ENCODE results near the gene PAIP2.

The PAIP2 gene

DNA sequence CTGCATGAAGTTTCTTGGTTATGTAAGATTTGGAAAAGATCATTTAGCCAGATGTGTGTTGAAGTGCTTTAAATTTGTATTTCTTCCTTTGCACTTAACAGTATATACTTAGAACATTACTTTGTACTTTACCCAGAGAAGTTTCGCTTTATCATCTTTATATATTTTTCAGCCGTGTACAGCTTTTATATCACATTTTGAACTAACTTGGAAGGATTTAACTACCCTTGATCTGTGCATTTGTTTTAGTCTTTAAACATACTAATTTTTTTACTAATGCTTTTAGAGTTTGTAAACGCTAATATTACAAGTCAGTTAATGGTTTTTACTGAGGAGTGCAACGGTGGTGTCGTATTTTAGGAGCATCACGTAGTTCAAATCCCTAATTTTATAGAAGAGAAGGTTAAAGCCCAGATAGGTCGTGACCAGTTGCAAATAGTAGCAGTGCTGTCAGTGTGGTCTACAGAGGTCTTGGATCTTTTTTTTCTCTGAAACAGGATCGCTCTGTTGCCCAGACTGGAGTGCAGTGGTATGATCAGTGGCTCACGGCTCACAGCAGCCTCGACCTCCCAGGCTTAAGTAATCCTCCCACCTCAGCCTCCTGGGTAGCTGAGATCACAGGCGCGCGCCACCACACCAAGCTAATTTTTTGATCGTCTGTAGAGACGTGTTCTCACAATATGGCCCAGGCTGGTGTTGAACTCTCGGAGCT is 46.2 kb upstream of the PAIP2 start:
- TF ChIP-seq TAF1 (IDR thresholded peaks at IDR 0.05; ENCODE audit: borderline replicate concordance, insufficient read depth, low read length) (no peak), FOXP2 (optimal IDR thresholded peaks at IDR 0.05; ENCODE audit: borderline replicate concordance, extremely low read depth, extremely low read length, insufficient read depth) (no peak), POLR2AphosphoS5 (IDR thresholded peaks at IDR 0.05; ENCODE audit: low read depth, low read length) (no peak), SIN3A (IDR thresholded peaks at IDR 0.05; ENCODE audit: borderline replicate concordance, insufficient read depth, low read length) (no peak)
- TF ChIP-seq, protein P1, sequence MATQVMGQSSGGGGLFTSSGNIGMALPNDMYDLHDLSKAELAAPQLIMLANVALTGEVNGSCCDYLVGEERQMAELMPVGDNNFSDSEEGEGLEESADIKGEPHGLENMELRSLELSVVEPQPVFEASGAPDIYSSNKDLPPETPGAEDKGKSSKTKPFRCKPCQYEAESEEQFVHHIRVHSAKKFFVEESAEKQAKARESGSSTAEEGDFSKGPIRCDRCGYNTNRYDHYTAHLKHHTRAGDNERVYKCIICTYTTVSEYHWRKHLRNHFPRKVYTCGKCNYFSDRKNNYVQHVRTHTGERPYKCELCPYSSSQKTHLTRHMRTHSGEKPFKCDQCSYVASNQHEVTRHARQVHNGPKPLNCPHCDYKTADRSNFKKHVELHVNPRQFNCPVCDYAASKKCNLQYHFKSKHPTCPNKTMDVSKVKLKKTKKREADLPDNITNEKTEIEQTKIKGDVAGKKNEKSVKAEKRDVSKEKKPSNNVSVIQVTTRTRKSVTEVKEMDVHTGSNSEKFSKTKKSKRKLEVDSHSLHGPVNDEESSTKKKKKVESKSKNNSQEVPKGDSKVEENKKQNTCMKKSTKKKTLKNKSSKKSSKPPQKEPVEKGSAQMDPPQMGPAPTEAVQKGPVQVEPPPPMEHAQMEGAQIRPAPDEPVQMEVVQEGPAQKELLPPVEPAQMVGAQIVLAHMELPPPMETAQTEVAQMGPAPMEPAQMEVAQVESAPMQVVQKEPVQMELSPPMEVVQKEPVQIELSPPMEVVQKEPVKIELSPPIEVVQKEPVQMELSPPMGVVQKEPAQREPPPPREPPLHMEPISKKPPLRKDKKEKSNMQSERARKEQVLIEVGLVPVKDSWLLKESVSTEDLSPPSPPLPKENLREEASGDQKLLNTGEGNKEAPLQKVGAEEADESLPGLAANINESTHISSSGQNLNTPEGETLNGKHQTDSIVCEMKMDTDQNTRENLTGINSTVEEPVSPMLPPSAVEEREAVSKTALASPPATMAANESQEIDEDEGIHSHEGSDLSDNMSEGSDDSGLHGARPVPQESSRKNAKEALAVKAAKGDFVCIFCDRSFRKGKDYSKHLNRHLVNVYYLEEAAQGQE (IDR thresholded peaks at IDR 0.05; ENCODE audit: insufficient read depth in 1 of 2, low read depth in 2 of 2, low read length in 2 of 2), result no peak

DNA sequence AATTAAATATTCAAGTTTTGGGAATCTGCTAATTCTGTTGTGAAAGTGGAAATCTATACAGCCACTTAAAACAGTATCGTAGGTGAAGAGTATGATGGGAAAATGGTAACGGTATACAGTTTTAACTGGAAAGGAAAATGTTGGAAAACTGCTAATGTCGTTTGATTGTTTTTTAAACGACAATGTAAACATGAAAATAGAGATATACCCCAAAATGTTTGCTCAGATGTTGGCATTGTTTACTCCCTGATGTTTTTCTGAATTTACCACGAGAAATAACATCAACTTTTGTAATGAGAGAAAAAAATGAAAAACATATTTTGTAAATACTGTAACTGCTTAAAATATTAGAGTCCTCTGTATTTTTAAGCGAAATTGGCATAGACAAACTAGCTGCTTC is 45.5 kb upstream of the PAIP2 start:
- TF ChIP-seq TAF1 (IDR thresholded peaks at IDR 0.05; ENCODE audit: borderline replicate concordance, insufficient read depth, low read length) (no peak), POLR2AphosphoS5 (IDR thresholded peaks at IDR 0.05; ENCODE audit: low read depth, low read length) (no peak), SIN3A (IDR thresholded peaks at IDR 0.05; ENCODE audit: borderline replicate concordance, insufficient read depth, low read length) (no peak), FOXP2 (optimal IDR thresholded peaks at IDR 0.05; ENCODE audit: borderline replicate concordance, extremely low read depth, extremely low read length, insufficient read depth) (no peak)
- TF ChIP-seq, protein P1 (IDR thresholded peaks at IDR 0.05; ENCODE audit: insufficient read depth in 1 of 2, low read depth in 2 of 2, low read length in 2 of 2), result no peak

DNA sequence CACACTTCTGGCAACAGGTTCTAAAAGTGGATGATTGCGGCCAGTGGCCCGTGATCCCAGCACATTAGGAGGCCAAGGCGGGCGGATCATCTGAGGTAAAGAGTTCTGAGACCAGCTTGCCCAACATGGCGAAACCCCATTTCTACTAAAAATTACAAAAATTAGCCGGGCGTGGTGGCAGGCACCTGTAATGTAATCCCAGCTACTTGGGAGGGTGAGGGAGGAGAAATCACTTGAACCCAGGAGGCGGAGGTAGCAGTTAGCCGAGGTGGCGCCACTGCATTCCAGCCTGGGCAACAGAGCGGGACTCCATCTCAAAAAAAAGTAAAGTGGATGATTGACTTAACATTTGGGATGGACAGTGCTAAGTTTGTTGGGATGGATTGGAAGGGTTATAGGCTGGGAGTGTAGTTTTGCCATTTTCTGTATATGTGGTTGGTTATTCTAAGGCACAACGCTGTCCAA is 44.8 kb upstream of the PAIP2 start:
- TF ChIP-seq, protein P1 (IDR thresholded peaks at IDR 0.05; ENCODE audit: insufficient read depth in 1 of 2, low read depth in 2 of 2, low read length in 2 of 2), result no peak
- TF ChIP-seq POLR2AphosphoS5 (IDR thresholded peaks at IDR 0.05; ENCODE audit: low read depth, low read length), result no peak

DNA sequence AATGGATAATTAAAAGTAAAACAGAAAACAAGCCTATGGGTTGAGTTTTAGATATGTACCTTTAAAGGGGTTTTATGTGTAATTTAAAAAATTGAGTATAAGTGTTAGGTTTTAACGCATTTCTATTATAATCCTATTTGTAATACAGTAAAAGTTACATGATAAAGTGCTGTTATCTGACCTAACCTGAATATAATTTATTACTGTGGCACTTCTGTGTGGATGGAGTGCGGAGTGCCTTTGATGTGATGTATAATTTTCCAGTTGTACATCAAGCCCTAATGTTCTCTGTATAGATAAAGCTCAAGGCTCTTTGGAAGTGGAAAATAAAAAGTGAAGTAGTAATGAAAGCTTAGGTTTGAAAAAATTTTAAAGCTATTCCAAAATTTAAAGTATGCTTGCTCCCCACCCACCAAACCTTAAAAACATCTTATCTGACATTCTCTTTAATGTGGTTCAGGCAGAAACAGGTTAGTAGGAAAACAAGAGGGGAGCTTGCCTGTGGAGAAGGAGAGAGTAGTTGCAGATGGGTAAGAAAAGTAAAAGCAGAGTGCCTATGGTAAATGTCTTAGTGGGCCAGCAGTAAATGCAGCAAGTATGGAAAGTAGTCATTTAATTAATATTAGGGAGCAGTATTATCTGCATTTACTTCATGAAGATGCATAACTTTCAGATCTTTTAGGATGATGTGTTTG is 44.1 kb upstream of the PAIP2 start:
- TF ChIP-seq FOXP2 (optimal IDR thresholded peaks at IDR 0.05; ENCODE audit: borderline replicate concordance, extremely low read depth, extremely low read length, insufficient read depth), result no peak
- TF ChIP-seq, protein P1 (IDR thresholded peaks at IDR 0.05; ENCODE audit: insufficient read depth in 1 of 2, low read depth in 2 of 2, low read length in 2 of 2), result no peak
- no peak for TF ChIP-seq POLR2AphosphoS5 (IDR thresholded peaks at IDR 0.05; ENCODE audit: low read depth, low read length)
- no peak for TF ChIP-seq TAF1 (IDR thresholded peaks at IDR 0.05; ENCODE audit: borderline replicate concordance, insufficient read depth, low read length)
- TF ChIP-seq SIN3A (IDR thresholded peaks at IDR 0.05; ENCODE audit: borderline replicate concordance, insufficient read depth, low read length), result no peak
